Neuronal stem cell (in vitro differentiated cells): ENCODE results near the gene ST6GALNAC5.

Experiments used
- DNase-seq: peaks from one replicate; pipeline ENCODE4 v3.0.0-alpha.2; 2013; ENCODE audit warnings: low spot score
- H2AFZ ChIP-seq: one replicate; pipeline ENCODE4 v1.6.1; 2013; ENCODE audit warnings: mild to moderate bottlenecking, low read length, inconsistent platforms
- H2AK5ac ChIP-seq: 2 replicates; pipeline ENCODE4 v1.6.1; 2013; ENCODE audit warnings: low read depth, mild to moderate bottlenecking, inconsistent platforms, low read length, moderate library complexity, mixed read lengths
- H2BK120ac ChIP-seq: 2 replicates; pipeline ENCODE4 v1.6.1; 2013; ENCODE audit warnings: low read depth, mild to moderate bottlenecking, inconsistent platforms, low read length, moderate library complexity, mixed read lengths
- H2BK12ac ChIP-seq: one replicate; pipeline ENCODE4 v1.6.1; 2013; ENCODE audit warnings: low read length, inconsistent platforms
- H2BK15ac ChIP-seq: 2 replicates; pipeline ENCODE4 v1.6.1; 2013; ENCODE audit warnings: mild to moderate bottlenecking, low read length, inconsistent platforms, mixed read lengths
- H2BK5ac ChIP-seq: one replicate; pipeline ENCODE4 v1.6.1; 2013; ENCODE audit warnings: inconsistent platforms, mild to moderate bottlenecking, low read length, moderate library complexity
- H3K14ac ChIP-seq: one replicate; pipeline ENCODE4 v1.6.1; 2013; ENCODE audit warnings: low read length, inconsistent platforms
- H3K18ac ChIP-seq: 2 replicates; pipeline ENCODE4 v1.6.1; 2013; ENCODE audit warnings: low read length, inconsistent platforms
- H3K23ac ChIP-seq: 2 replicates; pipeline ENCODE4 v1.6.1; 2013; ENCODE audit warnings: low read depth, mild to moderate bottlenecking, mixed read lengths, low read length, inconsistent platforms; ENCODE audit not compliant: poor library complexity
- H3K27ac ChIP-seq: replicated peaks from 3 replicates; pipeline ENCODE4 v1.5.1; 2013; ENCODE audit warnings: low read length, inconsistent platforms
- H3K27me3 ChIP-seq, 3 experiments: 2 replicates each; pipeline ENCODE4 v1.6.1; 2013; ENCODE audit warnings: low read length in 3 of 3, mild to moderate bottlenecking in 2 of 3, inconsistent platforms in 1 of 3, low read depth in 1 of 3, mixed read lengths in 1 of 3, moderate library complexity in 1 of 3; ENCODE audit not compliant: control insufficient read depth in 3 of 3, insufficient read depth in 3 of 3
- H3K36me3 ChIP-seq, 2 donors: replicated peaks in 1 of 2; 2 replicates each; pipeline ENCODE4 v1.6.1; 2013; ENCODE audit warnings: low read length in 2 of 2; ENCODE audit not compliant: control insufficient read depth in 2 of 2, insufficient read depth in 2 of 2
- H3K4ac ChIP-seq: 2 replicates; pipeline ENCODE4 v1.6.1; 2013; ENCODE audit warnings: inconsistent platforms, mild to moderate bottlenecking, low read length, moderate library complexity
- H3K4me1 ChIP-seq, 2 donors: 1 replicate in 1 of 2; 2 replicates in 1 of 2; pipeline ENCODE4 v1.6.1; 2013; ENCODE audit warnings: low read length in 2 of 2, low read depth in 1 of 2; ENCODE audit not compliant: control insufficient read depth in 2 of 2, insufficient read depth in 1 of 2
- H3K4me2 ChIP-seq: one replicate; pipeline ENCODE4 v1.6.1; 2013; ENCODE audit warnings: mild to moderate bottlenecking, low read length, inconsistent platforms; ENCODE audit not compliant: insufficient read depth, poor library complexity, severe bottlenecking
- H3K4me3 ChIP-seq, 2 donors: 2 replicates each; pipeline ENCODE4 v1.5.1; 2013; ENCODE audit warnings: low read length in 2 of 2, mild to moderate bottlenecking in 2 of 2, inconsistent platforms in 1 of 2, moderate library complexity in 1 of 2
- H3K79me1 ChIP-seq: one replicate; pipeline ENCODE4 v1.6.1; 2013; ENCODE audit warnings: low read depth, mild to moderate bottlenecking, inconsistent platforms, low read length, moderate library complexity
- H3K9ac ChIP-seq: one replicate; pipeline ENCODE4 v1.6.1; 2013; ENCODE audit warnings: mild to moderate bottlenecking, low read depth, low read length, inconsistent platforms; ENCODE audit not compliant: poor library complexity
- H3K9me3 ChIP-seq, 2 donors: replicated peaks in 1 of 2; 2 replicates each; pipeline versions ENCODE3 to v1.6.1; 2013; ENCODE audit warnings: low read length in 2 of 2, mild to moderate bottlenecking in 2 of 2, inconsistent platforms in 1 of 2, low read depth in 1 of 2, mixed read lengths in 1 of 2, moderate library complexity in 1 of 2; ENCODE audit not compliant: control insufficient read depth in 2 of 2, insufficient read depth in 1 of 2
- H4K8ac ChIP-seq: one replicate; pipeline ENCODE4 v1.6.1; 2013; ENCODE audit warnings: low read depth, mild to moderate bottlenecking, inconsistent platforms, low read length, moderate library complexity
- H4K91ac ChIP-seq: one replicate; pipeline ENCODE4 v1.6.1; 2013; ENCODE audit warnings: low read length, low read depth, mild to moderate bottlenecking, inconsistent platforms; ENCODE audit not compliant: poor library complexity
- WGBS, 2 donors: extraction: QIAGEN DNeasy Blood & Tissue Kit; methylation state at CpG; one replicate each; pipeline ENCODE4 v1.1.7; 2013; ENCODE audit warnings: missing lambda C conversion rate in 2 of 2, mixed read lengths in 1 of 2; ENCODE audit not compliant: insufficient read length in 2 of 2, insufficient replicate concordance in 1 of 2; ENCODE audit errors: extremely low coverage in 2 of 2; 5-methylcytosine and 5-hydroxymethylcytosine counted together

The ST6GALNAC5 gene

GRCh38 chr1:77061162-77061561 lies 193.9 kb downstream of the ST6GALNAC5 start:
- Histone ChIP-seq H3K27ac (no peak overlapping the region), H4K8ac (no peak overlapping the region), H3K9ac (no peak overlapping the region), H3K27me3 (no peaks in the 10 kb centered on the region), H2AFZ (no peak overlapping the region), H3K4me2 (no peak overlapping the region), H3K9me3 (no peaks in the 10 kb centered on the region), H3K79me1 (no peaks in the 10 kb centered on the region), H3K14ac (no peak overlapping the region), H3K23ac (no peak overlapping the region), H3K4ac (no peak overlapping the region), H3K4me1 (peaks cover 16 to 29% of the 10 kb centered on the region in 2 donors), H2BK5ac (no peak overlapping the region), H2AK5ac (no peak overlapping the region), H2BK12ac (no peak overlapping the region), H3K36me3 (peaks cover 0 to 3% of the 10 kb centered on the region in 2 donors), H4K91ac (no peak overlapping the region), H3K18ac (no peak overlapping the region), H2BK15ac (no peak overlapping the region), H3K4me3 (no peak overlapping the region), H2BK120ac (no peak overlapping the region)
- no peak for DNase-seq
- WGBS, 2 donors, result no CpG with 5 or more reads among the region's 3 CpGs

GRCh38 chr1:77063118-77063517 lies 195.8 kb downstream of the ST6GALNAC5 start:
- Histone ChIP-seq H2BK12ac (no peak overlapping the region), H3K9me3 (no peaks in the 10 kb centered on the region), H2AK5ac (no peak overlapping the region), H3K4me3 (no peak overlapping the region), H3K4me2 (no peak overlapping the region), H3K36me3 (peaks cover 0 to 3% of the 10 kb centered on the region in 2 donors), H3K14ac (no peak overlapping the region), H3K9ac (no peak overlapping the region), H3K4ac (no peak overlapping the region), H2BK15ac (no peak overlapping the region), H2BK5ac (no peak overlapping the region), H3K27me3 (no peaks in the 10 kb centered on the region), H4K91ac (no peak overlapping the region), H3K18ac (no peak overlapping the region), H2AFZ (no peak overlapping the region), H3K79me1 (no peaks in the 10 kb centered on the region), H2BK120ac (no peak overlapping the region), H3K27ac (no peak overlapping the region), H3K4me1 (peaks cover 13 to 29% of the 10 kb centered on the region in 2 donors), H3K23ac (no peak overlapping the region), H4K8ac (no peak overlapping the region)
- DNase-seq, result no peak
- WGBS, 2 donors, result no CpG with 5 or more reads among the region's 4 CpGs

DNA sequence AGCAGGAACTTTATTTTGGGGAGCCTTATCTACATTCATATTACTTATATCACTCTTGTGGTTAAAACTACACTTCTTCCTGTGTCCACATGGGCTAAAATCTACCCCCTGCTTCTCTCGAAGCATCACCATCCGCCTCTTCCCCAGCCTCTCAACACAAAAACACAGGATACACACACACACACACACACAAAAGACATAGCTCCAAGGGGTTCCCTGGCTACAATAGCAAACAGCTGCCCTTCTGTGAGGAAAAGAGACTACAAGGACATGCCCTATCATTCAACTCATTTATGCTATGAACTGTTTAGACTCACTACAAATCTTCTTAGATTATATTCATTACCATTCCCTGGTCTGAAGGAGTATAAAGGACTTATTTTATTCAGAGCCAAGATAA lies 197.0 kb downstream of the ST6GALNAC5 start:
- H3K23ac ChIP-seq, result no peak overlapping the region
- H3K4me2 ChIP-seq, result no peak overlapping the region
- H2AK5ac ChIP-seq, result no peak overlapping the region
- no peak overlapping the region for H3K4ac ChIP-seq
- no peak overlapping the region for H2BK15ac ChIP-seq
- H4K8ac ChIP-seq, result no peak overlapping the region
- no peak overlapping the region for H3K27ac ChIP-seq
- H3K36me3 ChIP-seq, result peaks cover 0 to 2% of the 10 kb centered on the region in 2 donors
- H3K9me3 ChIP-seq, result no peaks in the 10 kb centered on the region
- no peak overlapping the region for H3K9ac ChIP-seq
- no peak overlapping the region for H3K4me3 ChIP-seq
- H2BK5ac ChIP-seq, result no peak overlapping the region
- H2BK120ac ChIP-seq, result no peak overlapping the region
- DNase-seq, result no peak
- no peaks in the 10 kb centered on the region for H3K79me1 ChIP-seq
- H3K14ac ChIP-seq, result no peak overlapping the region
- H3K18ac ChIP-seq, result no peak overlapping the region
- H2AFZ ChIP-seq, result no peak overlapping the region
- H3K27me3 ChIP-seq, result no peaks in the 10 kb centered on the region
- no CpG with 5 or more reads among the region's 2 CpGs for WGBS, 2 donors
- H3K4me1 ChIP-seq, result peaks cover 8 to 29% of the 10 kb centered on the region in 2 donors
- H2BK12ac ChIP-seq, result no peak overlapping the region
- H4K91ac ChIP-seq, result no peak overlapping the region

GRCh38 chr1:77065693-77066342 lies 198.5 kb downstream of the ST6GALNAC5 start:
- Histone ChIP-seq H3K4me3 (no peak overlapping the region), H2BK5ac (no peak overlapping the region), H3K27me3 (no peaks in the 10 kb centered on the region), H3K14ac (no peak overlapping the region), H3K18ac (no peak overlapping the region), H3K9me3 (no peaks in the 10 kb centered on the region), H3K79me1 (no peaks in the 10 kb centered on the region), H2AK5ac (no peak overlapping the region), H3K27ac (no peak overlapping the region), H4K8ac (no peak overlapping the region), H3K4me1 (peaks cover 2 to 22% of the 10 kb centered on the region in 2 donors), H3K36me3 (peaks cover 0 to 2% of the 10 kb centered on the region in 2 donors), H2BK120ac (no peak overlapping the region), H2AFZ (no peak overlapping the region), H3K23ac (no peak overlapping the region), H2BK12ac (no peak overlapping the region), H3K4me2 (no peak overlapping the region), H2BK15ac (no peak overlapping the region), H4K91ac (no peak overlapping the region), H3K4ac (no peak overlapping the region), H3K9ac (no peak overlapping the region)
- DNase-seq, result no peak
- WGBS, 2 donors, result no CpG with 5 or more reads among the region's 7 CpGs
